ENCODE measurements around the gene SMTNL2.
"Not testable (repeated sequence)": the region's sequence is repeated elsewhere in the genome, so short reads cannot be mapped to it uniquely, and the experiment has no call there.

SMTNL2 gene

DNA sequence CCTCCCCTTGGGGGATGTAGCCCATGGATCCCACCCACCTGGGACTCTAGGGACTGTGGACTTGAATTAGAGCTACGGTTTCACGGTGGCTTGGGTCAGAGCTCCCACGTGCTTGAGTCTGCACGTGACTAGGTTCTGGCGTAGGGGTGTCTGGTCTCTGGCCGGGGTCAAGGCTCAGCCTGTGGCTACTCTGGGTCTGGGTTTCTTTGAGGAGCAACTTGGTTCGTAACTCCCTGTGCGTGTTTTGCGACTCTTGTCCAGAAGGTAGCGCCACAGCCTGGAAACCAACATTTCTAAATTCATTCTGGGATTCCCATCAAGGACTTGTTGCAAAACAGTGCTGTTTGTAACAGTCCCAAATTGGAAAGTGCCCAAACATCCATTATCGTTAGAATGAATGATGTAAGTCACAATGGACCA lies 23.5 kb upstream of the SMTNL2 start:
- peak in 1 of 3 donors; percentile 22 for DNase-seq

GRCh38 chr17:4562015-4562969 lies 22.0 kb upstream of the SMTNL2 start:
- DNase-seq, result no peak

DNA sequence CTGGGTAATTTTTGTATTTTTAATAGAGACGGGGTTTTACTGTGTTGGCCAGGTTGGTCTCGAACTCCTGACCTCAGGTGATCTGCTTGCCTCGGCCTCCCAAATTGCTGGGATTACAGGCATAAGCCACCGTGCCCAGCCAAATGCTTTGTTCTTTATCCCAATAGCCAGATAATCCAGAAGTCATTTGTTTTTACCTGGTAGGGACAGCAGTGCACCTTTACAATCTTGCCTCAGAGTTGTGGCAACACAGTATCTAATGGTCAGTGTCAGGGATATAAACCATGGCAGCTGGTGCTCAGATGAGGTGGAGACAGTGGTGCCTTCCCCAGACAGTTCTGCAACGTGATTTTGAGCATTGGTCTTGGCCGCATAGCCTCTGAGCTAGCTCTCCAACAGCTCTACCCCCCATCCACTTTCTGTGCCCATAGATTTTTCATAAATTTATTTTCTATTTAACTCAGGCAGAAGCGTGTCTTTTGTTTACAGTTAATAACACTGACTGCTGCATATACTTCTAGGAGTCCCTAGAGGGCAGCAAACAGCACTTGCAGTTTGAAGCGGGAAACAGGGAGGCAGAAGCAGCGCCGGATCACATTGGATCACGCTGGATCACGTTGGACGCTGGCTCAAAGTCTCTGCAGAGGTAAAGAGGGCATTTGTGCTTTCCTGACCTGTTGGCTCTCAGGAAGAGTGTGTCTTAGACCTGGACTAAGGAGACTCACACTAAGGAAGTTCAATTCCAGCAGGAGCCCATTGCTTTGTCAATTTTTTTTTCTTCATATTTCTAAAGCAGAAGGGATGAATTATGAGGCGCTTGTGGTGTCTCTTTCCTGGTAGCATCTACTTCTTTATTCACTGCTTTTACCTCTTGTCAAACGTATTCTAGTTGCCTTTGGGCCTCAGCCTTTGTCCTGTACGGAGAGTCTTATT lies 18.9 kb upstream of the SMTNL2 start:
- peak; percentile 87 to 91 (median 89) for DNase-seq

GRCh38 chr17:4566785-4567184 lies 17.5 kb upstream of the SMTNL2 start:
- peak; percentile 68 to 75 (median 74) for DNase-seq

GRCh38 chr17:4569591-4569990 lies 14.7 kb upstream of the SMTNL2 start:
- DNase-seq, result no peak

DNA sequence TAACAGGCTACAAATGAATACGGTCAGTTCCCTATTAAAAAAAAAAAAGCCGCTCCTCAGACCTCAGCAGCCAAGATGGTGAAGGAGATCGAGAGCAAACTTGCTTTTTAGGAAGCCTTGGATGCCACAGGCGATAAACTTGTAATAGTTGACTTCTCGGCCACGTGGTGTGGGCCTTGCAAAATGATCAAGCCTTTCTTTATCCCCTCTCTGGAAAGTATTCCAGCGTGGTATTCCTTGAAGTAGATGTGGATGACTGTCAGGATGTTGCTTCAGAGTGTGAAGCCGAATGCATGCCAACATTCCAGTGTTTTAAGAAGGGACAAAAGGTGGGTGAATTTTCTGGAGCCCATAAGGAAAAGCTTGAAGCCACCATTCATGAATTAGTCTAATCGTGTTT lies 12.2 kb upstream of the SMTNL2 start:
- no peak for DNase-seq

GRCh38 chr17:4573115-4573514 lies 11.2 kb upstream of the SMTNL2 start:
- no peak for DNase-seq

DNA sequence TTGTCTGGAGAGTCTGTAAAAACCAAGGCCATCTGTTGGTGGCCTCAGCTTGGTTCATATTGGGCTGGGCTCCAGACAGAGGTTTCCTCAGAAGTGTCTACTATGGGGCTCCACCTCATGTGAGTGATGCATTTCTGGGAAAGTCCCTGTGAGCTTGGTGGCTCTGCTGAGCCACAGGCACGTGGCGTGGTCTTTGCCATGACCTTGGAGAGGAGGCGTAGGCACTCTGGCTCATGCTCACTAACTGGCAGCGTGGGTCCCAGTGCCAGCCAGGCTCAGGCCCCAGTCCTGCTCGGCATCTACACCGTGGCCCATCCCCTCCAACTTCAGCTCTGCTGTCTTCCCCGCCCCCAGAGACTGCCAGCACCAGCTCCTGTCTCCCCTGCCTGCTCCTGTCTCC lies 10.7 kb upstream of the SMTNL2 start:
- peak; percentile 91 to 93 (median 92) for DNase-seq

- DNase-seq, result no peak
Measured at GRCh38 chr17:4574448-4575045, 9.8 kb upstream of the SMTNL2 start.

DNA sequence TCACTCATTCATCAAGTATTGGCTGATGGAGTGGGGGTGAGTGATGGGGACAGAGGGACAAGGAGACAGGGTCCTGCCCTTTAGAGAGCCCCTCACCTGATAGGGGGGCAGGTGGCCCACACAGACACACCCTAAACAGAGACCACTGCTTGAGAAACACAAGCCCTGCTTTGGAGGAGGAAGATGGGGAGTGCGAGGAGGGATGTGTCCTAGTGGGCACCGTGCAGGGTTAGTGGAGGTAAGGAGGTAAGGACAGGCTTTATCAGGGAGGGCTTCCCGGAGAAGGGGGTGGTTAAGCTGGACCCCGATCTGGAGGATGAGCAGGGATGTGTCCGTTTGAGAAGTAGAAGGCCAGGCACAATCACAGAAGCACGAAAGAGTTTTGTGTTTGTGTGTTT lies 8.2 kb upstream of the SMTNL2 start:
- no peak for DNase-seq

- no peak for DNase-seq
Measured at GRCh38 chr17:4576729-4577322, 7.5 kb upstream of the SMTNL2 start.

DNA sequence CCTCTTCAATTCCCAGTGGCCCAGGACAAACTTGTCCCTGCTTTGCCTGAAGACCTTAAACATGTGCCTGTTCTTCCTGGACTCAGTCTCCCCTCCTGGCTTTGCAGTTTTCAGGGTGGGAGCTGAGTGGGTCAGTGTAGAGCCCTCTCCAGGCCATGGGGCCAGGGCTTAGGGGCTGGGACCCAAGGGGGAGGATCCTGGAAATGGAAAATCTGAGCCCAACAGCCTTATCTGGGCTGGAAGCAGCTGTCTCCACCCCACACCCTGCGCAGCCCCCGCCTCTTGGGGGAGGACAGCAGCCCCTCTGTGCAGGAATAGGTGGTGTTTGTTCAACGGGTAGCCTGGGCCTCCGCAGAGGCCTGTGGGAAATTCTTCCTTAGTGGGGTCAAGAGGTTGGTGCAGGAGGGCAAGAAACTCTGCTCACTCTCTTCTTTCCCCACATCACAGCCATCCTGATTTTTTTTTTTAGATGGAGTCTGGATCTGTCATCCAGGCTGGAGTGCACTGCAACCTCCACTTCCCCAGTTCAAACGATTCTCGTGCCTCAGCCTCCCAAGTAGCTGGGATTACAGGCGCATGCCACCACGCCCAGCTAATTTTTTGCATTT lies 6.8 kb upstream of the SMTNL2 start:
- no peak for DNase-seq

- DNase-seq, result not testable (repeated sequence)
Measured at GRCh38 chr17:4578349-4578748, 6.0 kb upstream of the SMTNL2 start.

DNA sequence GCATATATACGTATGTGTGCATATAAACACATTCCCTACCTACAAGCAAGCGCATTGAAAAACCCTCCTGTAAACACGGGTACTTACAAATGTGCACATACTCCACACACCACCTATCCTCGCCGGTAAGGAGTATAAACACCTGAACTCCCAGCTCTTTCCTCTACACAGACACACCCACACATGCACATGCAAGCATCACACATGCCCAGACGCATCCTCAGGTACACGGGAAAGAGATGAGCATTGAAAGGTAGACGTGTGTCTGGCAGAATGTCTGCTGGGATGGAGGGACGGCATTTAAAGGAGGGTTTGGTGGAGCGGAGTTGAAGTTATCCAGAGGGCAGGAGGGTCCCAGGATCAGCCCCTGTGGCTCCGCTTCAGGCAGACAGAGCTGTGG lies 4.7 kb upstream of the SMTNL2 start:
- DNase-seq, result no peak

- DNase-seq, result no peak
Measured at GRCh38 chr17:4580291-4580690, 4.0 kb upstream of the SMTNL2 start.

DNA sequence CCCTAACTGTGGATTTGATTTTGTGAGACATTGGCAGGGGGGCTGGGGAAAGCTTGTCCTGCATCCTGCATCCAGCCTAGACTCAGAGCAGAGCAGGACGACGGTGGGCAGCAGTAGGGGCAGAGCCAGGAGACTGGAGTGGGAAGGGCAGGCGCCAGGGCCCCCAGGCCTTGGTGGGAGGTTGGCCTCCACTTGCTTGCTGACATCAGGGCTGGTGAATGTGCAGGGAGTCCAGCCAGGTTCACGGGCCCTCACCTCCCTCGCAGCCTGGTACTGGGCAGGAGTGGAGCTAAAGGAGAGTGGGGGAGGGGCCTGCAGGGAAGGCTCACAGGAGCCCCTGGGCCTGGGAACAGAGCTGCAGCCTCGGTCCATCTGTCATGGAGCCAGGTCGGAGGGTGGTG lies 2.2 kb upstream of the SMTNL2 start:
- DNase-seq, result no peak

- no peak for DNase-seq
Measured at GRCh38 chr17:4582691-4583090, 1.6 kb upstream of the SMTNL2 start.

DNA sequence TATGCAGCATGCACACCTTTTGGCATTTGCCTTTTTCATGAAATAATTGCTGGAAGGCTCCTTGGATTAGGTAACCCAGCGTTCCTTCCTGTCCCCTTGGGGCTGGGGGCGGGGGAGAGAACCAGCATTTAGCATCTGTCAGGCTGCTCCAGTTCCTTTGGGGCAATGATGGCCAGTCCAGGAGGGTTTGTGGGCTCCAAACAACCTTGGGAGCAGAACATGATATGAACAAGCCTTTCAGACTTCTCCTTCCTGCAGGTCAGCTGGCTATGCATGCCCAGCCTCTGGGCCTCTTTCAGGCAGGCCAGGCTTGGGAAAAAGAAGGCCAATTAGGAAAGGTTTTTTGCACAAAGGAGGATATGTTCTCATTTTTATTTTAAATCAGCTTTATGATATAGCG lies 1.1 kb upstream of the SMTNL2 start:
- DNase-seq, result no peak

DNA sequence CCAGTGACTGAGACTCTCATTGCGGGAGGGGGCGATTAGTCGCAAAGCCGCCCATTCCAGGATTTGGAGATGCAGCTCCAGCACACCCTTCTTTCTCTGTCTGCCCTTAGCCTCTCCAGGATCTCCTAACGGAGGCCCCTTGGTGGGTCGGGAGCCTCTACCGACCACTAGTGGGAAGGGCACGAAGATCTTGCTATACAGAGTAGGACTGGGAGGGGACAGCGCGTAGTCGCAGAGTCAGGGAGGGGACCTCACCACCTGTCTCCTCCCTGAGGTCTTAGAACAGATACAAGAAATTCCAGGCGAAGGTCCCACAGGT lies 588 bp upstream of the SMTNL2 start:
- DNase-seq, result no peak

DNA sequence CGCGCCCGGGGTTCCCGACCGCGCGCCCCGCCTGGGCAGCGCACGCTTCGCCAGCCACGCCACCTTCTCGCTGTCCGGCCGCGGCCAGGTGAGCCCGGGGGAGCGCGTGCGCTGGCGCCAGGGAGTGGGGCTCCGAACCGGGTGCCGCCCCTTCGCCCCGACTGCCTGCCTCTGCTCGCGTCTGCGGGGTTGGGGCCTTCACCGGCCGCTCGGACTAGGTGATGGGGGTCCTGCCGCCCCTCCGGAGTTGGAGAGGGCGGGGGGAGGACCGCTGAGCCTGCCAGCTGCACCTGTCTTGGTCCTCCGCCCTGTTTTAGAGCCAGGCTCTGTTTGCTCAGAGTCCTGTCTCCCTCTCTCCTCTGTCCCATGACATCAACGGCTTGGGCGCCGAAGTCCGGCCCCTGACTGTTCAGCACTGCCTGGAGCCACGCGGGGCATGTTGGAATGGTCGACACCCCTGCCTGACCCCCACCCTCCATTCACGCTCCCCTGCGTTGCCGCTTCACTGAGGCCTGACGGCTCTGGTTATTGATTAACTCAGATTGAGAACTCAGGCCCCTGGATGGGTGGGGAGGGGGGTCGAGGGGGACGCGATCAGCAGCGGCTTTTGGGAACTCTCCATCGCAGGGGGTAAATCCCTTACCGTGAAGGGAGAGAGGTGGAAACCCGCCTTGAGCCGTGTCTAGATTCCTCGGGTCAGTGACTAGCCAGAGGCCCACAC lies 748 bp downstream of the SMTNL2 start:
- DNase-seq, result no peak

GRCh38 chr17:4585638-4585994 lies 1.3 kb downstream of the SMTNL2 start:
- no peak for DNase-seq

DNA sequence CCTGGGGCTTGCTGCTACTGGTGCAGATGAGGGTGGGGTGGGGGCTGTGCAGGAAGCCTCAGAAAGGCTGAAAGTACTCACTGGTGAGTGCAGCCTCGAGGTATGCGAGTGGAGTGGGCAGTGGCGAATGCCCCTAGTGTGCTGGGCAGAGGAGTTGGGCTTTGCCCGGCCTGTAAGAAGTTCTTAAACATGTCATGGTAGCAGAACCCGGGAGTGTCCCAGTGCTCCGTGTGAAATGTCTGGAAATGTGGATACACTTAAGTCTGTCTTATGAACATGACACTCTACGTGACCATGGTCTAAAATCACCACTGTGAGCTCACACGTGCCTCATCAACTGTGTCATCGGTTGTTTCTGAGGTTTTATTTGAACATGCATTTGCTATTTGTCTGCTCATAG lies 1.7 kb downstream of the SMTNL2 start:
- no peak for DNase-seq

Data from suppressor macrophage treated with lipopolysaccharide for 1 hour (primary cell).